Neural cell (in vitro differentiated cells): ENCODE results near the gene NCR3LG1. TPM values are rescaled to one million over a fixed set of nuclear protein-coding genes. Genes with fewer than 3 reads are reported as not detected.

Experiments
- H2AFZ ChIP-seq: fragments of 200-600, 300-800 bp; sonication (generic), shearing (Covaris generic); 2 replicates; pipeline ENCODE4 v1.6.0; 2014; ENCODE audit warnings: low read depth, mild to moderate bottlenecking, antibody characterized with exemption, low read length, moderate library complexity
- H3F3A ChIP-seq: fragments of 200-600 bp; shearing (Covaris generic); 2 replicates; pipeline ENCODE4 v1.6.1; 2016; ENCODE audit warnings: mild to moderate bottlenecking, moderate library complexity, mixed read lengths, antibody characterized with exemption, low read length; ENCODE audit not compliant: insufficient read depth, poor library complexity, severe bottlenecking
- H3K27ac ChIP-seq: fragments of 200-600, 300-800 bp; sonication (generic), shearing (Covaris generic); 2 replicates; pipeline ENCODE4 v1.5.1; 2014; ENCODE audit warnings: mild to moderate bottlenecking, low read length, moderate library complexity
- H3K27me3 ChIP-seq: fragments of 300-800, 200-600 bp; sonication (generic), shearing (Covaris generic); 2 replicates; pipeline ENCODE4 v1.6.0; 2014; ENCODE audit warnings: mild to moderate bottlenecking, low read depth, low read length, moderate library complexity; ENCODE audit not compliant: insufficient read depth
- H3K36me3 ChIP-seq: fragments of 300-800, 200-600 bp; sonication (generic), shearing (Covaris generic); 2 replicates; pipeline ENCODE4 v1.5.1; 2014; ENCODE audit warnings: mild to moderate bottlenecking, antibody characterized with exemption, low read length, moderate library complexity; ENCODE audit not compliant: insufficient read depth
- H3K4me2 ChIP-seq: fragments of 300-800, 200-600 bp; sonication (generic), shearing (Covaris generic); 2 replicates; pipeline ENCODE4 v1.6.0; 2014; ENCODE audit warnings: mild to moderate bottlenecking, low read length
- H3K4me3 ChIP-seq: fragments of 300-800, 200-600 bp; sonication (generic), shearing (Covaris generic); 2 replicates; pipeline ENCODE4 v1.5.1; 2014; ENCODE audit warnings: mild to moderate bottlenecking, low read length, moderate library complexity
- H3K79me2 ChIP-seq: fragments of 200-600 bp; shearing (Covaris generic); replicated peaks from 2 replicates; pipeline ENCODE4 v1.6.0; 2014; ENCODE audit warnings: mild to moderate bottlenecking, low read length, moderate library complexity; ENCODE audit not compliant: insufficient read depth
- H3K9ac ChIP-seq: fragments of 300-800, 200-600 bp; sonication (generic), shearing (Covaris generic); 2 replicates; pipeline ENCODE4 v1.6.1; 2016; ENCODE audit warnings: mild to moderate bottlenecking, low read length, mixed read lengths
- H3K9me2 ChIP-seq: fragments of 200-600 bp; shearing (Covaris generic); 2 replicates; pipeline ENCODE4 v1.6.1; 2016; ENCODE audit warnings: mild to moderate bottlenecking, low read length, mixed read lengths; ENCODE audit not compliant: insufficient read depth
- H3K9me3 ChIP-seq: fragments of 200-600, 300-800 bp; sonication (generic), shearing (Covaris generic); 2 replicates; pipeline ENCODE4 v1.6.1; 2016; ENCODE audit warnings: mild to moderate bottlenecking, mixed run types, low read length, moderate library complexity, mixed read lengths
- H4K20me1 ChIP-seq: fragments of 200-600 bp; shearing (Covaris generic); 2 replicates; pipeline ENCODE4 v1.6.1; 2016; ENCODE audit warnings: mild to moderate bottlenecking, mixed run types; ENCODE audit not compliant: insufficient read depth
- CTCF ChIP-seq: fragments of 450-650 bp; IDR thresholded peaks from 2 replicates; pipeline ENCODE4 v1.5.1; 2014; ENCODE audit warnings: antibody characterized with exemption, mild to moderate bottlenecking, moderate library complexity; ENCODE audit not compliant: poor library complexity, severe bottlenecking
- EP300 ChIP-seq: fragments of 450-650 bp; conservative IDR thresholded peaks from 2 replicates; pipeline ENCODE4 v1.6.1; 2014; ENCODE audit warnings: antibody characterized with exemption, mild to moderate bottlenecking, moderate library complexity; ENCODE audit not compliant: poor library complexity, severe bottlenecking
- EZH2 ChIP-seq: fragments of 200-600, 300-800 bp; shearing (Covaris generic), sonication (generic); IDR thresholded peaks from 2 replicates; pipeline ENCODE4 v1.6.1; 2014; ENCODE audit warnings: antibody characterized with exemption, low read length, borderline replicate concordance, mild to moderate bottlenecking; ENCODE audit not compliant: insufficient read depth, poor library complexity, severe bottlenecking
- MXI1 ChIP-seq: fragments of 450-650 bp; conservative IDR thresholded peaks from 2 replicates; pipeline ENCODE4 v1.6.1; 2014; ENCODE audit warnings: antibody characterized with exemption, mild to moderate bottlenecking; ENCODE audit not compliant: poor library complexity, severe bottlenecking
- POLR2AphosphoS5 ChIP-seq: IDR thresholded peaks from 2 replicates; pipeline ENCODE4 v1.6.1; 2012
- RAD21 ChIP-seq: fragments of 450-650 bp; conservative IDR thresholded peaks from 2 replicates; pipeline ENCODE4 v1.6.1; 2014; ENCODE audit warnings: antibody characterized with exemption, mild to moderate bottlenecking, moderate library complexity
- REST ChIP-seq: IDR thresholded peaks from 2 replicates; pipeline ENCODE4 v1.6.1; 2012; ENCODE audit warnings: borderline replicate concordance
- SMC3 ChIP-seq: fragments of 450-650 bp; conservative IDR thresholded peaks from 2 replicates; pipeline ENCODE4 v1.6.1; 2014; ENCODE audit warnings: antibody characterized with exemption, mild to moderate bottlenecking, moderate library complexity; ENCODE audit not compliant: poor library complexity
- TAF1 ChIP-seq: IDR thresholded peaks from 2 replicates; pipeline ENCODE4 v1.6.1; 2012; ENCODE audit warnings: low read depth
- polyA plus RNA-seq: library from polyadenylated mRNA; depleted of rRNA; stranded (reverse); fragments of >200 nt; gene quantifications from 2 replicates; pipeline ENCODE4 v1.2.3, GENCODE V29; 2014

Gene NCR3LG1
- polyA plus RNA-seq, 1 donor from 2014 or later = 3.1 TPM

GRCh38 chr11:17343907-17344306 is 7.7 kb upstream of the NCR3LG1 start:
- Histone ChIP-seq H4K20me1 (no peaks in the 10 kb centered on the region), H3K9me3 (no peaks in the 10 kb centered on the region), H3K4me3 (no peak overlapping the region), H3K36me3 (no peaks in the 10 kb centered on the region), H3K27me3 (no peaks in the 10 kb centered on the region), H3K9ac (no peak overlapping the region), H3K79me2 (no peaks in the 10 kb centered on the region), H2AFZ (no peak overlapping the region), H3K9me2 (no peaks in the 10 kb centered on the region), H3K27ac (no peak overlapping the region), H3K4me2 (no peak overlapping the region), H3F3A (no peaks in the 10 kb centered on the region)
- TF ChIP-seq POLR2AphosphoS5 = no peak
- no peak for TF ChIP-seq MXI1
- TF ChIP-seq EZH2 = no peak
- no peak for TF ChIP-seq TAF1
- TF ChIP-seq RAD21 = no peak
- no peak for TF ChIP-seq SMC3
- TF ChIP-seq CTCF = no peak
- TF ChIP-seq EP300 = no peak
- no peak for TF ChIP-seq REST

- no peak for TF ChIP-seq RAD21
- TF ChIP-seq SMC3 = no peak
- no peak for TF ChIP-seq EZH2
- Histone ChIP-seq H3K27me3 (peaks cover 23% of the 10 kb centered on the region), H3K4me3 (no peak overlapping the region), H3K9me3 (no peaks in the 10 kb centered on the region), H3F3A (no peaks in the 10 kb centered on the region), H4K20me1 (no peaks in the 10 kb centered on the region), H3K4me2 (no peak overlapping the region), H3K36me3 (no peaks in the 10 kb centered on the region), H3K9me2 (no peaks in the 10 kb centered on the region), H3K27ac (no peak overlapping the region), H2AFZ (no peak overlapping the region), H3K79me2 (no peaks in the 10 kb centered on the region), H3K9ac (no peak overlapping the region)
Measured at GRCh38 chr11:17347676-17348075, 3.9 kb upstream of the NCR3LG1 start.
